HEK293T (cell line): ENCODE measurements around the gene TGM6.

Experiments
- CTCF ChIA-PET: fragments of 350-600 bp; formaldehyde crosslinking; extraction: SDS; loops from one replicate; lab custom pipeline; 2021; ENCODE audit warnings: antibody characterized with exemption, inconsistent platforms; lab: Yijun Ruan, JAX
- POLR2A ChIA-PET: fragments of 350-600 bp; formaldehyde crosslinking; extraction: SDS; loops from one replicate; lab custom pipeline; 2020; ENCODE audit warnings: antibody characterized with exemption, inconsistent platforms; lab: Yijun Ruan, JAX
- DNase-seq: peaks from one replicate; pipeline ENCODE4 v3.0.0; 2012; ENCODE audit warnings: mixed read lengths; ENCODE audit errors: extremely low spot score
- ARNT ChIP-seq: fragments of 450-650 bp; IDR thresholded peaks from 2 replicates; pipeline ENCODE4 v1.6.1; 2017; ENCODE audit warnings: mild to moderate bottlenecking
- BHLHE40 ChIP-seq: fragments of 450-650 bp; IDR thresholded peaks from 2 replicates; pipeline ENCODE4 v1.6.1; 2016; ENCODE audit warnings: mild to moderate bottlenecking, moderate library complexity, borderline replicate concordance
- CTBP1 ChIP-seq: fragments of 450-650 bp; IDR thresholded peaks from 2 replicates; pipeline ENCODE4 v1.6.1; 2016; ENCODE audit warnings: borderline replicate concordance
- ELF4 ChIP-seq: fragments of 450-650 bp; IDR thresholded peaks from 2 replicates; pipeline ENCODE4 v1.6.1; 2017; ENCODE audit warnings: antibody characterized with exemption
- FOXA1 ChIP-seq: fragments of 450-650 bp; IDR thresholded peaks from 2 replicates; pipeline ENCODE4 v1.6.1; 2016; ENCODE audit warnings: mild to moderate bottlenecking
- FOXK2 ChIP-seq: fragments of 450-650 bp; IDR thresholded peaks from 2 replicates; pipeline ENCODE4 v1.6.1; 2016; ENCODE audit warnings: mild to moderate bottlenecking
- FOXM1 ChIP-seq: fragments of 450-650 bp; IDR thresholded peaks from 2 replicates; pipeline ENCODE4 v1.6.1; 2017; ENCODE audit warnings: mild to moderate bottlenecking, borderline replicate concordance
- HDGF ChIP-seq: fragments of 450-650 bp; IDR thresholded peaks from 2 replicates; pipeline ENCODE4 v1.6.1; 2017; ENCODE audit warnings: antibody characterized with exemption, borderline replicate concordance
- L3MBTL2 ChIP-seq: fragments of 450-650 bp; conservative IDR thresholded peaks from 2 replicates; pipeline ENCODE4 v1.6.1; 2016; ENCODE audit warnings: mild to moderate bottlenecking
- LEF1 ChIP-seq: fragments of 450-650 bp; IDR thresholded peaks from 2 replicates; pipeline ENCODE4 v1.6.1; 2017; ENCODE audit warnings: mild to moderate bottlenecking, borderline replicate concordance
- NFRKB ChIP-seq: fragments of 450-650 bp; IDR thresholded peaks from 2 replicates; pipeline ENCODE4 v1.6.1; 2016; ENCODE audit warnings: mild to moderate bottlenecking, moderate library complexity
- PKNOX1 ChIP-seq: fragments of 450-650 bp; IDR thresholded peaks from 2 replicates; pipeline ENCODE4 v1.6.1; 2016
- SP1 ChIP-seq: fragments of 450-650 bp; IDR thresholded peaks from 2 replicates; pipeline ENCODE4 v1.6.1; 2017
- SUZ12 ChIP-seq: fragments of 450-650 bp; IDR thresholded peaks from 2 replicates; pipeline ENCODE4 v1.6.1; 2016; ENCODE audit warnings: mild to moderate bottlenecking
- TARDBP ChIP-seq: fragments of 450-650 bp; IDR thresholded peaks from 2 replicates; pipeline ENCODE4 v1.6.1; 2016
- ZNF384 ChIP-seq: fragments of 450-650 bp; IDR thresholded peaks from 2 replicates; pipeline ENCODE4 v1.6.1; 2016

Gene TGM6

GRCh38 chr20:2348336-2348735, 32.4 kb upstream of the TGM6 start:
- TF ChIP-seq FOXM1 (no peak), SUZ12 (no peak), ARNT (no peak)
- ChIA-PET CTCF (interaction anchor here (0.9 to 1.2 kb wide), 2 partner anchors 97 to 140 kb away, joined by 3 to 5 read pairs; no protein-coding TSS in a partner anchor), POLR2A (no interaction called here)

GRCh38 chr20:2349801-2350200, 30.9 kb upstream of the TGM6 start:
- no peak for TF ChIP-seq LEF1
- no peak for TF ChIP-seq PKNOX1
- no peak for TF ChIP-seq HDGF
- no peak for TF ChIP-seq FOXA1
- no peak for TF ChIP-seq SP1
- no peak for TF ChIP-seq FOXM1
- TF ChIP-seq L3MBTL2: no peak
- no peak for TF ChIP-seq ZNF384
- TF ChIP-seq SUZ12: no peak
- CTCF ChIA-PET: interaction anchor here (0.7 to 1.2 kb wide), 2 partner anchors 16 to 142 kb away, joined by 3 read pairs; no protein-coding TSS in a partner anchor
- POLR2A ChIA-PET: no interaction called here
- no peak for DNase-seq

More at GRCh38 chr20:2348336-2348735, 32.4 kb upstream of the TGM6 start:
- DNase-seq: no peak

DNA sequence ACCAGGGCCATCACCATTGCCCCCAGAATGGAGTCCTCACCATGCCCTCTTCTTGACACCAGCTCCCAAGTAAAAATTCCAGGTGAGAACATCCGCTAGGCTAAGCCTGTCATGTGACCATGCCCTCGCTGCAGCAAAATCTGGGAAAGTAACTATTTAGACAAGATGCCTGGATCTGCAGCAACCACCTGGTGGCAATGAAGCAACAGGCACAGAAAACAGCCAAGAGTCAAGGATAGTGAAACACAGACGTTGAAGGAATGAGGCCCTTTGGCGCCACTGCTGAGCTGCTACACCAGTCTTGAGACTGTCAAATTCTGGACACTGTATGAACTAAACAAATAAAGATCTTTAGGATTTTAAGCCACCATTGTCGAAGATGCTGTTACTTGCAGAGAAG, 30.1 kb upstream of the TGM6 start:
- POLR2A ChIA-PET: no interaction called here
- TF ChIP-seq SUZ12 (no peak), HDGF (no peak), ELF4 (no peak), TARDBP (no peak), NFRKB (no peak), FOXK2 (no peak), SP1 (no peak), FOXA1 (no peak)
- no peak for DNase-seq
- CTCF ChIA-PET: interaction anchor here (0.6 to 1.2 kb wide), 2 partner anchors 143 to 605 kb away, joined by 3 read pairs; no protein-coding TSS in a partner anchor

DNA sequence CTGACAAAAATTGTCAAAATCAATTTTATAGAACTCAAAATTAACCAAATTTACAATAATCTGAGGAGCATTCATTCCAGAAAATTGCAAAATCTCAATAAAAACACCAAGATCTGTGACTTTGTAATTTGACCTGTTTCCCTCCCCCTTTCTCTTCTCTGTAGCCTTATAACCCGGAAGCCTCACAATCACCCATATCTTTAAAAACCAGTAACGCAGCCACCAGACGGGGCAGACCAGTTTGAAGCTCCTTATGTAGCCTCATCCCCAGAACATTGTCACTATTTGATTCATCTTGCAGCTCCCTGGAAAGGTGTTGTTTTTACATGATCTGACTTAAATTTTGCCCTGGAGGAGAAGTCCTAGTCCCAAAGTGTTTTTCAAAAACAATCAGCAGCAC, 27.5 kb upstream of the TGM6 start:
- CTCF ChIA-PET: interaction anchor here (0.5 to 0.6 kb wide), 2 partner anchors 25 to 64 kb away, joined by 3 to 4 read pairs; no protein-coding TSS in a partner anchor
- no peak for DNase-seq
- TF ChIP-seq L3MBTL2 (no peak), ZNF384 (no peak), FOXM1 (no peak), CTBP1 (no peak)
- POLR2A ChIA-PET: no interaction called here

DNA sequence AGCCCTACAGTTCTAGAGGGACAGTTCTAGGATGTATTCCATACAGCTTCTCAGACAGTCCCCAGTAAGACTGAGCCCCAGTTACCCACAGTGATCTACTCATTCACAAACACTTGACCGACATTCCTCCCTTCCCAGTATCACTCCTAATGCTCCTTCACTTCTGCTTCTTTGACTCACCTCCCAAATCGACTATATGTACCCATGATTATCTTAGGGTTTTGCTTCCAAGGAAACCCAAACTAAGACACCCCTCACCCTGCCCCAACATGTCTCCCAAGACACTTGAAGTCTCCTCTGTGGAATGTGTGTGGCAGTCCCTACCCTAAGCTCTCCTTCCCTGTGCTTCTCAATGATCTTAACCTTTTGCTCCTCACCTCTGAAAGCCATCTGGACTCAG, 23.6 kb upstream of the TGM6 start:
- POLR2A ChIA-PET: no interaction called here
- CTCF ChIA-PET: interaction anchor here (0.6 kb wide), 3 partner anchors 19 to 149 kb away, joined by 3 to 4 read pairs (median 3); no protein-coding TSS in a partner anchor
- TF ChIP-seq ARNT: no peak
- no peak for TF ChIP-seq SP1
- no peak for TF ChIP-seq CTBP1
- TF ChIP-seq ELF4: no peak
- no peak for TF ChIP-seq TARDBP
- no peak for TF ChIP-seq SUZ12
- no peak for TF ChIP-seq FOXK2
- no peak for TF ChIP-seq LEF1
- TF ChIP-seq NFRKB: no peak
- TF ChIP-seq BHLHE40: no peak
- no peak for TF ChIP-seq PKNOX1
- no peak for TF ChIP-seq HDGF
- no peak for TF ChIP-seq FOXA1
- no peak for TF ChIP-seq L3MBTL2
- no peak for TF ChIP-seq ZNF384
- TF ChIP-seq FOXM1: no peak
- DNase-seq: no peak

- CTCF ChIA-PET: no interaction called here
- POLR2A ChIA-PET: no interaction called here
- DNase-seq: no peak
- TF ChIP-seq SUZ12 (no peak), ZNF384 (no peak), FOXM1 (no peak), TARDBP (no peak), NFRKB (no peak), ARNT (no peak), PKNOX1 (no peak), CTBP1 (no peak), SP1 (no peak), LEF1 (no peak), ELF4 (no peak)
These were observed 22.7 kb upstream of the TGM6 start for GRCh38 chr20:2358006-2358405.

DNA sequence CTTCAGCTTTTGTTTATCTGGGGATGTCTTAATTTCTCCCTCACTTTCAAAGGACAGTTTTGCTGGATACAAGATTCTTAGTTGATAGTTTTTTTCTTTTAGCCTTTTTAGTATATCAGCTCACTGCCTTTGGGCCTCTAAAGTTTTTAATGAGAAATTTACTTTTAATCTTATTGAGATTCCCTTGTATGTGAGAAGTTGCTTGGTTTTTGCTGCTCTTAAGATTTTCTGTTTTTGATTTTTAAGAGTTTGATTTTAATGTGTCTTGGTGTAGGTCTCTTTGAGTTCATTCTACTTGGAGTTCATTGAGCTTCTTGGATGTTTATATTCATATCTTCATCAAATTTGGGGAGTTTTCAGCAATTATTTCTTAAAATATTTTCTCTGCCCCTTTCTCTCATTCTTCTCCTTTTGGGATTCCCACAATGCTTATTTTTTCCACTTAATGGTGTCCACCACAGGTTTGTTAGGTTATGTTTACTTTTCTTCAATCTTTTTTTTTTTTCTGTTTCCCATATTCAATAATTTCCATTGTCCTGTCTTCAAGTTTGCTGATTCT, 19.6 kb upstream of the TGM6 start:
- TF ChIP-seq FOXK2: no peak
- TF ChIP-seq BHLHE40: no peak
- TF ChIP-seq SP1: no peak
- POLR2A ChIA-PET: no interaction called here
- DNase-seq: no peak
- CTCF ChIA-PET: no interaction called here
